HFFc6 (cell line): Measurements from ENCODE around the gene KLF3. TPM values are rescaled to one million over a fixed set of nuclear protein-coding genes. Genes with fewer than 3 reads are reported as not detected.

Source experiments
- DNase-seq: peaks from one replicate; pipeline ENCODE4 v3.0.0-alpha.2; 2018
- H3K27ac Mint-ChIP-seq: 2 replicates; pipeline ENCODE4 v1.8.0; 2020; ENCODE audit warnings: mild to moderate bottlenecking, mixed read lengths
- H3K27me3 Mint-ChIP-seq: 2 replicates; pipeline ENCODE4 v1.8.0; 2021; ENCODE audit warnings: mild to moderate bottlenecking, moderate library complexity, mixed read lengths; ENCODE audit not compliant: insufficient read depth
- H3K36me3 Mint-ChIP-seq: 2 replicates; pipeline ENCODE4 v1.8.0; 2021; ENCODE audit warnings: low read depth, mixed read lengths
- H3K4me1 Mint-ChIP-seq: 2 replicates; pipeline ENCODE4 v1.8.0; 2020; ENCODE audit warnings: low read depth, mixed read lengths
- H3K4me3 Mint-ChIP-seq: 2 replicates; pipeline ENCODE4 v1.8.0; 2020; ENCODE audit warnings: mild to moderate bottlenecking, moderate library complexity, mixed read lengths
- H3K9me3 Mint-ChIP-seq: 2 replicates; pipeline ENCODE4 v1.8.0; 2020; ENCODE audit warnings: mild to moderate bottlenecking, mixed read lengths
- total RNA-seq, 6 experiments: library from RNA; stranded (reverse); fragmentation: NEBNext Ultra II Directional; extraction: Animal tissue kit (Norgen Biotek cat#: 25700); gene quantifications; 2 replicates in 1 of 6; 3 replicates in 5 of 6; pipeline ENCODE4 v1.2.3, GENCODE V29; 2021
- TF ChIP-seq, protein P1 (sequence below): fragments of 200-600 bp; sonication (generic); IDR thresholded peaks from 2 replicates; pipeline ENCODE4 v1.5.0; 2021; ENCODE audit warnings: antibody characterized with exemption, mild to moderate bottlenecking

The KLF3 gene
- total RNA-seq, 6 experiments from 2014 or later: 10.7 to 17.1 (median 14.0) TPM

DNA sequence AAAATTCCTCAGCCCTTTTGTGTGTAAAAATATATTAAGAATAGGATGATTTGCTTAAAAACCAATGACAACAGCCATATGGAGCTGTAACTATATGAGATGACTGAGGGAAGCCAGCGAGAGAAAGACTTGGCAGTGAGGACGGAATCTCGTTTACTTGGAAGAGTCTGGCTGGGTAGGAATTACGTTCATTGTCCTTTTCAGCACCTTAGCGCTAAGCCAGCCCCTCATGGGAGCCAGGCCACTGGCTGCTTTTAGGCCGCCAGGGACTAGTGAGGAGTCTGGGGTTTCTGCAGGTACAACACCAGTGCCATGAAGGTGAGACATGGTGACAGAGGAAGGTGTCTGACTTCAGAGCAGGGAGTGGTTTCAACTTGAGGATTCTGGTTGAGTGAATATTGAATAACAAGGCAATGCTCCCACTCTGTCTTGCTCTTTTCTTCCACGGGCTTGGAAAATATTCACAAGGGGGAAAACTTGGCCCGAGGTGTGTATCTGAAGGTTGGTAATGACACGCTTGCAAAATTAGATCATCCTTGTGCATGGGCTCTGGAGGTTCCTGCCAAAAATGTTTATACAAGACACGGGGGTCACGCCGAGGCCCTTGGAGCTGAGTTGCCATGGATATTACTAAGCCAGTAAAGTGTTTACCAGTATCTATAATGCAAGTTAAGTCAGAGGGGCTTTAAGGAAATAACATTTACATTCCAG, 17.4 kb downstream of the KLF3 start:
- no peaks in the 10 kb centered on the region; the same call in 1 of the 2 replicates for H3K27me3 Mint-ChIP-seq
- no peak for DNase-seq
- H3K4me3 Mint-ChIP-seq: no peak overlapping the region
- H3K9me3 Mint-ChIP-seq: no peaks in the 10 kb centered on the region
- TF ChIP-seq, protein P1, sequence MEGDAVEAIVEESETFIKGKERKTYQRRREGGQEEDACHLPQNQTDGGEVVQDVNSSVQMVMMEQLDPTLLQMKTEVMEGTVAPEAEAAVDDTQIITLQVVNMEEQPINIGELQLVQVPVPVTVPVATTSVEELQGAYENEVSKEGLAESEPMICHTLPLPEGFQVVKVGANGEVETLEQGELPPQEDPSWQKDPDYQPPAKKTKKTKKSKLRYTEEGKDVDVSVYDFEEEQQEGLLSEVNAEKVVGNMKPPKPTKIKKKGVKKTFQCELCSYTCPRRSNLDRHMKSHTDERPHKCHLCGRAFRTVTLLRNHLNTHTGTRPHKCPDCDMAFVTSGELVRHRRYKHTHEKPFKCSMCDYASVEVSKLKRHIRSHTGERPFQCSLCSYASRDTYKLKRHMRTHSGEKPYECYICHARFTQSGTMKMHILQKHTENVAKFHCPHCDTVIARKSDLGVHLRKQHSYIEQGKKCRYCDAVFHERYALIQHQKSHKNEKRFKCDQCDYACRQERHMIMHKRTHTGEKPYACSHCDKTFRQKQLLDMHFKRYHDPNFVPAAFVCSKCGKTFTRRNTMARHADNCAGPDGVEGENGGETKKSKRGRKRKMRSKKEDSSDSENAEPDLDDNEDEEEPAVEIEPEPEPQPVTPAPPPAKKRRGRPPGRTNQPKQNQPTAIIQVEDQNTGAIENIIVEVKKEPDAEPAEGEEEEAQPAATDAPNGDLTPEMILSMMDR: no peak
- peaks cover 51% of the 10 kb centered on the region for H3K4me1 Mint-ChIP-seq
- peaks cover 19% of the 10 kb centered on the region for H3K36me3 Mint-ChIP-seq
- peak overlapping the region; percentile 46; the same call in 1 of the 2 replicates for H3K27ac Mint-ChIP-seq

DNA sequence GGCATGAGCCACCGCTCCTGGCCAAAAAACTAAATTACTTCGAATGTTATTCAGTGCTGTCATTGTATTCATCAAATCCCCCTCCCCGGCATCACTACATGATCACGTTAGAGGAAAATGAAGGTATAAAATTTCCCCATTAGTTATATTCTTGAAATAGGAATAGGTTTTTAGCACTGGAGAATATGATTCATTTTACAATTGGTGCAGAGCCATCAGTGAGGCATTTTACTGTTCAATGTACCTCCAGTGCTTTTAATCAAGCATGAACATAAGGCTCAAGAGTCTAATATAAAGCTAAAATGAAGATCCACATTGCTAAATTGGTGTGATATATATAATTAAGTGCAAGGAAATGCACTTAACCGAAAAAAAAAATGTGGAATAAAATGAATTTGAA, 18.3 kb downstream of the KLF3 start:
- no peaks in the 10 kb centered on the region for H3K9me3 Mint-ChIP-seq
- H3K4me3 Mint-ChIP-seq: no peak overlapping the region
- H3K27me3 Mint-ChIP-seq: no peaks in the 10 kb centered on the region; the same call in 1 of the 2 replicates
- H3K4me1 Mint-ChIP-seq: peaks cover 54% of the 10 kb centered on the region
- no peak overlapping the region for H3K27ac Mint-ChIP-seq
- H3K36me3 Mint-ChIP-seq: peaks cover 19% of the 10 kb centered on the region
- TF ChIP-seq, protein P1: no peak
- no peak for DNase-seq

DNA sequence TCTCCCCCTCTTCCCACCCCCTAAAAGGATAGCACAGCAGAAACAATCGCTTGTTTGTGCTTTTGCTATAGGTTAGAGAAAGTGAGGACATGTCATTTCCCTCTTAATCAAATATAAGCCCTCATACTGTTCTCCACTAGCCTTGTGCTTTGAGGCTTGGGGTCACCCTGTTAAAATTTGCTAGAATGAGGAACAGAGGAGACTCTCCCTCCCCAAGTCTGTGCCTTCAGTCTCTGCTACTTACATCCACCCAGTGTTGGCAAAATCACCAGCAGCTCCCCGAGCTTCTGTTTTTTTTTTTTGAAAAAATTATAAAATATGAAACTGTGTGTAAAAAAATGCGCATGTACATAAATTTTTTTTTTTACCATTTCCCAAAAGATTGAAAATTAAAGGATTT, 19.3 kb downstream of the KLF3 start:
- no peaks in the 10 kb centered on the region for H3K9me3 Mint-ChIP-seq
- no peaks in the 10 kb centered on the region; the same call in 1 of the 2 replicates for H3K27me3 Mint-ChIP-seq
- H3K36me3 Mint-ChIP-seq: peaks cover 21% of the 10 kb centered on the region
- TF ChIP-seq, protein P1: no peak
- no peak overlapping the region for H3K4me3 Mint-ChIP-seq
- no peak for DNase-seq
- H3K27ac Mint-ChIP-seq: no peak overlapping the region
- peaks cover 50% of the 10 kb centered on the region for H3K4me1 Mint-ChIP-seq

DNA sequence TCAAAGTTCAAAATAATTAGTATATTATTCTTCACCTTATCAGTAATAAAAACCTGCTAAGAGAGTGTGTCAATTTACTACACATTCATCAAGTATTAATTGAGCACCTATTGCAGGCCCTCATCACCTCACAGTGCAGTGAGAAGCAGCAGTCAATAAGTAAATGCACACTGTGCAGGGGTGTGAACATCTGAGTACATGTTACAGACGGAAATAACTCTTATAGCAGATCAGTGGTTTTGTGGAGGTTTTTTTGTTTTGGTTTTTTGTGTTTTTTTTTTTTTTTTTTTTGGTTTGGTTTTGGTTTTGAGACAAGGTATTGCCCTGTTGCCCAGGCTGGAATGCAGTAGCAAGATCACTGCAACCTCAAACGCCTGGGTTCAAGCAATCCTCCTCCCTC, 20.3 kb downstream of the KLF3 start:
- Mint-ChIP-seq H3K36me3 (peaks cover 24% of the 10 kb centered on the region), H3K27me3 (no peaks in the 10 kb centered on the region; the same call in 1 of the 2 replicates), H3K4me1 (peaks cover 40% of the 10 kb centered on the region), H3K27ac (no peak overlapping the region), H3K4me3 (no peak overlapping the region), H3K9me3 (no peaks in the 10 kb centered on the region)
- no peak for DNase-seq
- TF ChIP-seq, protein P1: no peak

DNA sequence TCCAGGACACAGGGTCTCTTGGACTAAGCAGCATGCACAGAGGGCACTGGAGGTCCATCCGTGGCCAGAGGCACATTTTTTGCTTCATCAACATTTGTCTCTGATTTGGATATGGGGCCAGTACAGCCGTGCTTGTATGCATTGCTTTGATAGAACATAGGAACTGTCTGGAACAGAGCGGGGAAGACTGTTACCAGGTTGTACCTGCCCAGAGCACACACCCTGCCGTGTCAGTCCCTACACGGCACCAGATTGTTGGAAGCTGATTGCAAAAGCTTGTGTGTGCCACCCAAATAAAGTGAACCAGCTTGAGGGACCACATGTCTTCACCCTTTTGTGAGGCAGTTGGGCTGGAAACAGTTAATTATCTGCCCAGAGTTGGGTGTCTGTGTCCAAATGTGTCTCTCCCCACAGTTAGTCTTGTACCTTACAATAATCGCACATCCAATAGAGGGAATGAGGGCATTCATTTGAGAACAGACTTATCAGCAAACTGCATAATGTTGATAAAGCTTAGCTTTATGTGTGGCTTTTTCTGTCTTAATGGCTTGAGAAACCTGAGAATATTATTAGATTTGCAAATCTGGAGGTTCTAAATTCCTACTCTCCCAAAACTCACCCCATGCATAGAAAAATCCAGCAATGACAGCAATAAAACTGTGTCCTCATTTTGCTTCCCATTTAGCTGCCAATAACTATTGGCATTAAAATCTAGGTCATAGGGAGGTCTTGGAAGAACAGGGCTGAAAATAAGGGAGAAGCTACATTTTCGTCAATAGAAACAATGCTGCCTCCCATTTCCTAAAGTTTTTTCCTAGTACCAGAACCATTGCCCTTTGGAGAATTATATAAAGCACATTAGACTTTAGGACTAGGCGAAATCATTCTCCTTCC, 21.2 kb downstream of the KLF3 start:
- DNase-seq: no peak
- no peaks in the 10 kb centered on the region for H3K9me3 Mint-ChIP-seq
- no peaks in the 10 kb centered on the region; the same call in 1 of the 2 replicates for H3K27me3 Mint-ChIP-seq
- no peak overlapping the region for H3K27ac Mint-ChIP-seq
- H3K4me3 Mint-ChIP-seq: no peak overlapping the region
- H3K36me3 Mint-ChIP-seq: peaks cover 30% of the 10 kb centered on the region
- TF ChIP-seq, protein P1: no peak
- H3K4me1 Mint-ChIP-seq: peaks cover 34% of the 10 kb centered on the region
